NT2/D1 (cell line): Measurements from ENCODE around the gene PAK1.

Experiments
- DNase-seq: peaks from one replicate; pipeline ENCODE4 v3.0.0-alpha.2; 2011; ENCODE audit warnings: low read depth, low spot score
- H3K27me3 ChIP-seq: 2 replicates; pipeline ENCODE4 v1.6.0; 2011; ENCODE audit warnings: mild to moderate bottlenecking; ENCODE audit not compliant: insufficient read length, insufficient read depth
- H3K36me3 ChIP-seq: 2 replicates; pipeline ENCODE4 v1.6.1; 2011; ENCODE audit warnings: mild to moderate bottlenecking, low read length, mixed read lengths; ENCODE audit not compliant: insufficient read depth, insufficient read length
- H3K4me1 ChIP-seq: 2 replicates; pipeline ENCODE4 v1.5.1; 2011; ENCODE audit not compliant: insufficient read depth, insufficient read length
- H3K4me3 ChIP-seq: 2 replicates; pipeline ENCODE4 v1.5.1; 2011; ENCODE audit warnings: low read depth; ENCODE audit not compliant: insufficient read length
- H3K9ac ChIP-seq: 2 replicates; pipeline ENCODE4 v1.6.0; 2011; ENCODE audit warnings: low read depth; ENCODE audit not compliant: insufficient read length
- H3K9me3 ChIP-seq: 2 replicates; pipeline ENCODE4 v1.5.1; 2011; ENCODE audit warnings: mild to moderate bottlenecking, low read length; ENCODE audit not compliant: insufficient read depth
- SUZ12 ChIP-seq: IDR thresholded peaks from 2 replicates; pipeline ENCODE4 v1.6.1; 2011; ENCODE audit not compliant: insufficient read length, insufficient read depth; ENCODE audit errors: extremely low read depth
- YY1 ChIP-seq: IDR thresholded peaks from 2 replicates; pipeline ENCODE4 v1.6.1; 2011; ENCODE audit not compliant: insufficient read length, insufficient read depth
- ZNF274 ChIP-seq: IDR thresholded peaks from 2 replicates; pipeline ENCODE4 v1.6.1; 2011; ENCODE audit warnings: mild to moderate bottlenecking, low read depth, low read length

Gene PAK1

DNA sequence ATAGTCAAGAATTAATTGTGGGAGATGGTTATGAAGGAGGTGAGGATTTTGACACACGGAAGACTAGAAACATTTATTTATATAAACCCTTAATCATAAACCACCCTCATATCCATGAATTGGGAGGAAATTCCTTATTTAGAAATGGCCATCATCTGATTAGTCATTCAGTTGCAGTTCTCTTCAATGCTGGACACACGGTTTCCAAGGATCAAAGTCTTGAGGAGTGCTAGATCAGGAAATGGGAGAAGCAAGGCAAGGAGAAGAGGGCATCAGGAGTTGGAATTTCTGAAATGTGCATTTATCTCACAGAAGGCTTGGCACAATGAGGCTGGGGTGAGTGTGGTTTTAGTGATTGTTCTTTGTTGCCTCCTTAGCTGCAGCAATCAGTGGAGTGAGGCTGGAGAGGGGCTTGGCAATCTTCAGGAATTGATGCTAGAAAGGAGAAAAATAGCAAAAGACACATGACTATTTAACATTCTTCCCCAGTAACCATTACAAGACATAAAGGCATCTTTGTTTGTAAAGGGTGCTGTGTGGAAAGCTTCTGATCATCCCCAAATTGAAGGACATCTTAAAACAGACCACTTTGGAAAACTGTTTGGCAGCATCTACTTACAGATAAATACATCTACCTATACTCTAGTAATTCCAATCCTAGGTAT is 150.8 kb downstream of the PAK1 start:
- no peak overlapping the region for H3K4me3 ChIP-seq
- TF ChIP-seq ZNF274 (no peak), SUZ12 (no peak), YY1 (no peak)
- H3K4me1 ChIP-seq: no peaks in the 10 kb centered on the region
- DNase-seq: no peak
- no peak overlapping the region for H3K9ac ChIP-seq
- H3K9me3 ChIP-seq: no peaks in the 10 kb centered on the region
- peaks cover 24% of the 10 kb centered on the region for H3K36me3 ChIP-seq
- no peaks in the 10 kb centered on the region for H3K27me3 ChIP-seq

DNA sequence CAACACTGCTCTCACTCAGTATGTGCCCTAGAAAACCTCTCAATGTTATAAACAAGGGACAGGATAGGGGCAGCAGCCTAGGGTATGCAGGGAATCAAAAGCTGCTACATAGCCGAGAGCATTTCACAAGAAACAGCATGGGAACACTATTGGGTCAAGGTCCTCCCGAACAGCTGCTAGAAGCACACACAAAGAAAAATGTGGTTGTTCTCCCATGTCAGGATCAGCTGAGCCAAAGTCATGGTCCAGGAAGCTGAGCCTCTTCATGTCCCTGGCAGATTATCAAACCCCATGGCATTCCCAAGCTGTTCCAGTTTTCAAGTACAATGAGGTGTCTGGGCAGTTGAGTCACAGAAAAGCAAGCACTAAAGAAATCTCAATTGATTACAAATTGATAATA is 151.4 kb downstream of the PAK1 start:
- no peak overlapping the region for H3K9ac ChIP-seq
- no peaks in the 10 kb centered on the region for H3K27me3 ChIP-seq
- DNase-seq: no peak
- H3K4me3 ChIP-seq: no peak overlapping the region
- H3K36me3 ChIP-seq: peaks cover 24% of the 10 kb centered on the region
- no peak for TF ChIP-seq YY1
- no peak for TF ChIP-seq ZNF274
- TF ChIP-seq SUZ12: no peak
- H3K9me3 ChIP-seq: no peaks in the 10 kb centered on the region
- no peaks in the 10 kb centered on the region for H3K4me1 ChIP-seq

DNA sequence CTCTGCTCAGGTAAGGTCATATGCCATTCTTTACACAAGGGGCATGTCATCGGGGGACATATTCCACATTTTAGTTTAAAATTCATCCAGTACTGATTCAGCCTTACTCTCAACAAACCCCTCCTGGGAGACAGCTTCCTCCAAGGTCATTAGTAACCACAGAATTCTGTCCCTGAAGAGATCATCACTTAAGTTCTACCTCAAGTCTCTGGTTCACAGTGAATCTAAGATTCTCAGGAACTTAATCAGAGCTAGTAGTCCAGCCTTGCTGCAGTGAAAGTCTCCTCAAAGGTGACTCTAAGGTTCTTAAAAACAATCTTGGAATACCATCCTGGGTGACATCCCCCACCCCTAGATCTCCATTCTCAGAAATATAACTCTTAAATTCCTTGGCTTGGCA is 153.5 kb downstream of the PAK1 start:
- DNase-seq: no peak
- TF ChIP-seq ZNF274 (no peak), YY1 (no peak), SUZ12 (no peak)
- no peaks in the 10 kb centered on the region for H3K4me1 ChIP-seq
- peaks cover 21% of the 10 kb centered on the region for H3K36me3 ChIP-seq
- H3K4me3 ChIP-seq: no peak overlapping the region
- H3K9ac ChIP-seq: no peak overlapping the region
- no peaks in the 10 kb centered on the region for H3K27me3 ChIP-seq
- no peaks in the 10 kb centered on the region for H3K9me3 ChIP-seq

DNA sequence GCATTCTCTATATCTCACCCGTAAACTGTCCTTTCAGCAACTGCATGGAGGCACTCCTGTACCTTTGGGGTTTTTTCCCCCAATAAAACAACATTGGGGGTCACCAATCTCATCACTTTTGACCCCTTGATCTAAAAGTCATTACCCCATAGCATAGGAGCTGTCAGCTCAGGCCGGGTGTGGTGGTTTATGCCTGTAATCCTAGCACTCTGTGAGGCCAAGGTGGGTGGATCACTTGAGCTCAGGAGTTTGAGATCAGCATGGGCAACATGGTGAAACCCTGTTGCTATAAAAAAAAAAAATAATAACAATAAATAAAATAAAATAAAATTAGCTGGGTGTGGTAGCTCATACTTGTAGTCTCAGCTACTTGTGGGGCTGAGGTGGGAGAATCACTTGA is 155.3 kb downstream of the PAK1 start:
- H3K9ac ChIP-seq: no peak overlapping the region
- H3K4me3 ChIP-seq: no peak overlapping the region
- no peaks in the 10 kb centered on the region for H3K4me1 ChIP-seq
- no peaks in the 10 kb centered on the region for H3K9me3 ChIP-seq
- H3K27me3 ChIP-seq: no peaks in the 10 kb centered on the region
- H3K36me3 ChIP-seq: peaks cover 21% of the 10 kb centered on the region
- DNase-seq: no peak
- no peak for TF ChIP-seq SUZ12
- no peak for TF ChIP-seq YY1
- no peak for TF ChIP-seq ZNF274

DNA sequence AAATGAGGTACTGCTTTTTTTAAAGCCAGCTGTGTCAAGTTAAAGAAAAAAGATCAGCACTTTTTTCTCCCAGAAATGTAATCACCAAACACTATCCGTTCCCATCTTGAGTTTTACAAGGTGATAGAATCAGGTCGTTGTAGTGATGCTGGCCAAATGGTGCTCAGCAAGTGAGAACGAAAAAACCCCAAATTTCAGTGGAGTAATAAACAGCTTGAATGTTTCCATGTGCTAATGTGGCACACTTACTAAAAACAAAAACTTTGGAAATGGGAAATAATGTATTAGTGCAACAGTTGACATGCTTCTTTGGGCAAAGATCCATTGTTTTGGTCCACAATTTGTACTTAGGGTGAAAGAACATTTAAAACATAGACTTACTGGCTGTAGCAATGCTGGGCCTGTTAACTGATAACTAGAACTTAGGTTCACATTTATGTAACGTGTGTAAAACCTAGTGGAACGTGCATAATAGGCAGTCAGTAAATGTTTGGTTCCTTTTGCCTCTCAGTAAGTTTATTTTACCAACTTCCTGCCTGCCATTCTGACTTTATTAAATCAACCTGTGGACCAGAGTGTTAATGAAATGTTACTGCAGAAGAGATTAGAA is 157.1 kb downstream of the PAK1 start:
- no peaks in the 10 kb centered on the region for H3K27me3 ChIP-seq
- no peaks in the 10 kb centered on the region for H3K4me1 ChIP-seq
- TF ChIP-seq ZNF274: no peak
- TF ChIP-seq SUZ12: no peak
- TF ChIP-seq YY1: no peak
- no peak for DNase-seq
- H3K4me3 ChIP-seq: no peak overlapping the region
- H3K9ac ChIP-seq: no peak overlapping the region
- peaks cover 7% of the 10 kb centered on the region for H3K36me3 ChIP-seq
- no peaks in the 10 kb centered on the region for H3K9me3 ChIP-seq

DNA sequence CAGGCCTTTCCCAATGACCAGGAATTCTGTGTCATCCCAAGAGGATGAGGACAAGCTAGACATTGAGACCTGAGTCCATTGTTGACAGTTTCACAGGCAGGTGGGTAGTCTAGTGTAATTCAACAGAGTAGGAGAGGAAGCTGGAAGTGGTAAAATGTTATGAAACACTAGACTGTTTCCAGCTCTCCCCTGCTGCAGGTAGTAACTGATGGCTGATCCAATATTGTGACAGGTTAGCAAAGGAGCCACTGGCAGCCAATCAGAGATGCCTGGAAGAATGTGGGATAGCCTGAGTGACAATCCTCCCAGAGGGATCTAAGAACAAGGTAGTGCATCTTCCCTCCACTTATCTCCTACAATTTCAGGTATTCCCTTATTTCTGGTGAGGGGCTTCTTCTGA is 161.8 kb downstream of the PAK1 start:
- H3K36me3 ChIP-seq: no peaks in the 10 kb centered on the region
- no peaks in the 10 kb centered on the region for H3K9me3 ChIP-seq
- TF ChIP-seq SUZ12 (no peak), ZNF274 (no peak), YY1 (no peak)
- H3K27me3 ChIP-seq: no peaks in the 10 kb centered on the region
- H3K9ac ChIP-seq: no peak overlapping the region
- no peak overlapping the region for H3K4me3 ChIP-seq
- DNase-seq: no peak
- no peaks in the 10 kb centered on the region for H3K4me1 ChIP-seq

DNA sequence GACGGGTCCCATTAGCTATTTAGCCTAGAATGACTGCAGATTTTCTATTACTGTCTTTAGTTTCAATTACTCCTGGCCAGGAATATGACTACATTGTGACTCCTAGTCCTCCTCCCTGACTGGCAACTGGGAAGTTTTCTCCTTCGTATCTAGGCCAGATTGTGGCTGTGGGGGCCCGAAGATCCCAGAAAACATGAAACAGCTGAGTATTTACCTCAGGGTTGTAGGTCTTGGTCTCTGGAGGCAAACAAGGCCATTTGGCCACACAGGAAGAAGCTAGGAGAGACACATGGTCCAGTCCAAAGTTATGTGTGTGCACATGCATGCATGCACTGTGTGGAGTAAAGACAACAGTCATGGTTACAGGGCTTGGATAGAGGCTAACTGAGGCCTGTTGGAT is 162.2 kb downstream of the PAK1 start:
- H3K4me3 ChIP-seq: no peak overlapping the region
- H3K4me1 ChIP-seq: no peaks in the 10 kb centered on the region
- H3K9ac ChIP-seq: no peak overlapping the region
- no peak for DNase-seq
- no peaks in the 10 kb centered on the region for H3K36me3 ChIP-seq
- H3K27me3 ChIP-seq: no peaks in the 10 kb centered on the region
- H3K9me3 ChIP-seq: no peaks in the 10 kb centered on the region
- TF ChIP-seq ZNF274: no peak
- TF ChIP-seq YY1: no peak
- no peak for TF ChIP-seq SUZ12

DNA sequence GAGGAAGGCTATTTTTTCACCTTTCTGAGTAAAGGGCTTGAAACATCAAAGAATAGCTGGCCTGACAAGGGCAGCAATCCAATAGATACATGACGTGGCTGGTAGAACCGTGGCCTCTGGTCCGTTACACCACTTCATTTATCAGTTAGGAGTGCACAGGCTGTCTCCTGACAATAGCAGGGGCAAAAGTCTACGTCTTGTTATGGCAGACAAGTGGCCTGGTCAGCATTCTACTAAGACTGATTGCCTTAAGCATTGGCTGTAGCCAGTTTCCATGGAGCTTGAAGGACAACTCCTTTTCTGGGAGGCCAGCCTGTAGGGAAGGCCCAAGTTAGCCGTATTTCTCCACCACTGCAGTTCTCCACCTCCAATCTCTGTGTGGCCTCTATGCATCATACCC is 163.2 kb downstream of the PAK1 start:
- no peak for DNase-seq
- TF ChIP-seq SUZ12 (no peak), YY1 (no peak), ZNF274 (no peak)
- Histone ChIP-seq H3K4me3 (no peak overlapping the region), H3K36me3 (no peaks in the 10 kb centered on the region), H3K9ac (no peak overlapping the region), H3K9me3 (no peaks in the 10 kb centered on the region), H3K4me1 (no peaks in the 10 kb centered on the region), H3K27me3 (no peaks in the 10 kb centered on the region)
